Heart left ventricle (tissue), 16 donors: ENCODE data around the gene KCNC1. TPM values are rescaled to one million over a fixed set of nuclear protein-coding genes. Genes with fewer than 3 reads are reported as not detected.
A peak's percentile ranks its signal among the peaks of the same experiment; 100 is the strongest.

Experiments used
- ATAC-seq, 4 donors: fragments of 200-7000 bp; cut with Tn5 transposase; one replicate each; pipeline ENCODE4 v1.9.1; 2020 to 2022; ENCODE audit warnings: moderate library complexity in 4 of 4, mild to moderate bottlenecking in 3 of 4, moderate number of reproducible peaks in 1 of 4
- DNase-seq, 5 donors: peaks; one replicate each; pipeline ENCODE4 v3.0.0-alpha.2; 2020
- H3K27ac ChIP-seq, 12 donors: fragments of 200-600 bp; sonication (generic) in 4 of 12; one replicate each; pipeline versions ENCODE4 v1.5.0 to v1.8.0; 2016 to 2022; ENCODE audit warnings: mild to moderate bottlenecking in 2 of 12
- H3K27me3 ChIP-seq, 9 donors: fragments of 200-600 bp; sonication (generic) in 2 of 9; one replicate each; pipeline versions ENCODE4 v1.5.1 to v1.8.0; 2016 to 2022; ENCODE audit warnings: mild to moderate bottlenecking in 3 of 9
- H3K36me3 ChIP-seq, 9 donors: fragments of 200-600 bp; sonication (generic) in 2 of 9; one replicate each; pipeline versions ENCODE4 v1.5.0 to v1.8.0; 2018 to 2022; ENCODE audit warnings: mild to moderate bottlenecking in 2 of 9
- H3K4me1 ChIP-seq, 12 donors: fragments of 200-600 bp; sonication (generic) in 4 of 12; one replicate each; pipeline versions ENCODE4 v1.5.0 to v1.8.0; 2016 to 2022; ENCODE audit warnings: mild to moderate bottlenecking in 3 of 12
- H3K4me3 ChIP-seq, 12 donors: fragments of 200-600 bp; sonication (generic) in 4 of 12; one replicate each; pipeline versions ENCODE4 v1.5.0 to v1.8.0; 2017 to 2022; ENCODE audit warnings: mild to moderate bottlenecking in 9 of 12, moderate library complexity in 4 of 12
- H3K9me3 ChIP-seq, 12 donors: fragments of 200-600 bp; sonication (generic) in 4 of 12; one replicate each; pipeline versions ENCODE4 v1.5.0 to v1.8.0; 2016 to 2022; ENCODE audit warnings: mild to moderate bottlenecking in 1 of 12
- CTCF ChIP-seq, 12 donors: fragments of 200-600 bp; sonication (generic) in 4 of 12; IDR thresholded peaks; one replicate each; pipeline versions ENCODE4 v1.5.0 to v1.8.0; 2018 to 2022; ENCODE audit warnings: antibody characterized with exemption in 12 of 12, mild to moderate bottlenecking in 5 of 12
- POLR2A ChIP-seq, 2 donors: fragments of 450-650 bp; IDR thresholded peaks; one replicate each; pipeline ENCODE4 v1.6.1; 2017; ENCODE audit warnings: antibody characterized with exemption in 2 of 2, mild to moderate bottlenecking in 2 of 2, moderate library complexity in 2 of 2
- WGBS, 4 donors: extraction: QIAGEN DNeasy Blood & Tissue Kit in 2 of 4; methylation state at CpG; one replicate each; pipeline versions ENCODE4 v1.1.5 to v1.1.7; 2013 to 2018; 5-methylcytosine and 5-hydroxymethylcytosine counted together
- intact Hi-C, 10 donors: fragments of 100-400 bp; cut with DNase I; formaldehyde crosslinking; loops; one replicate each; pipeline versions ENCODE4 v1.11.1 to v1.14.2; 2022
- polyA plus RNA-seq, 2 donors: library from polyadenylated mRNA; stranded (reverse); fragments of 200-250 nt; gene quantifications; one replicate each; pipeline ENCODE4 v1.2.3, GENCODE V29; 2013
- total RNA-seq, 9 donors: library from RNA; depleted of rRNA in 2 of 9; stranded (reverse); fragments of >200 nt in 2 of 9; fragmentation: NEBNext Ultra II Directional in 3 of 9; extraction: Animal tissue kit (Norgen Biotek cat#: 25700) in 3 of 9; gene quantifications; one replicate each; pipeline versions ENCODE4 v1.1.0 to v1.2.4, GENCODE V29; 2016 to 2023
- donor health status: ischemic (EF 13 %, LVEDD 7.1; RV severe dilation, severe dysfunction).
- donor health status: healthy with polysubstance abuse.
- donor health status: DM: no; HTN: yes; CAD: no.
- donor health status: DM: no; HTN: no; CAD: no.
- donor health status: ischemic (EF 25% LVEDD 6.9; RV normal size, moderate dysfunction).
- donor health status: ischemic (EF 25% LVEDD 5.7; RV mildly dilated, moderate dysfunction).
- donor health status: healthy.
- donor health status: DM: yes; HTN: yes; CAD: no.
- donor health status: ischemic (EF 35%, LVEDD 5.7; RV mildly dilated, moderate dysfunction).
- donor health status: nonischemic (EF 11% LVEDD 7.7; RV severe dilation, severe dysfunction).
- donor health status: DM: yes; HTN: yes; CAD: no.
- donor health status: PGD.
- donor health status: ischemic (EF 29% LVEDD 5.4; RV normal size, mild dysfunction).
- donor health status: nonischemic (EF 23%, LVEDD 6.1; RV moderate dilation, normal function).

The KCNC1 gene
- total and polyA plus RNA-seq, 11 donors, result 0.02 to 0.25 (median 0.05) TPM; not detected in 8

DNA sequence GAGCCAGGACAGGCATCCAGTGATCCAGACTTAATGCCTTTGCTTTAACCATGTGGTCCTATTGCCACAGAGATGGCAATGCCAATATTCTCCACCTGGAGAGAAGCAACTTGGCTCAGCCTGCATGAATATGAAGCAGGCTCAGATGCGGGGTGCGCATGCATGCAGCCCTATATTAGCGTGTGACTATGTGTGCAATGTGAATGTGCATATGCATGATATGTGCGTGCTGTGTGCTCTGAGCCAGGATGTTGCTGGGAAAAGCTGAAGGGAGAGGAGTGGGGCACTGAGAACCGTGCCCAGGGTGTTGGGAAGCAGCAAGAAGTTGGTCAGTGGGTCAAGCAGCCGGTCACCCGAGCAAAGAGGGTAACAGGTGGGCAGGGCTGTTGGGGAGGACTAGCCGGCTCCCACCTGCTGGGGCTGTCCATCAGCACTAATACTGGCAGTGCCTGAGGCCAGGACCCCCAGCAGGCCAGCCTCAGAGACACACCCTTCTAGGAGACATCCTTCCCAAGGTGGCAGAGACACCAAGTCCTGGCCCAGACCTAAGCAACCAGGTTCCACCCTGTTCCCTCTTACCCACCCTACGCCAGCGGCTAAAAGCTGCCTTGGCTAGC is 40.0 kb upstream of the KCNC1 start:
- Histone ChIP-seq H3K27me3 (peaks cover 8 to 41% (median 20%) of the 10 kb centered on the region in 9 donors), H3K4me1 (peaks cover 0 to 6% (median 0%) of the 10 kb centered on the region in 12 donors), H3K27ac (no peak overlapping the region), H3K36me3 (no peaks in the 10 kb centered on the region), H3K9me3 (no peaks in the 10 kb centered on the region), H3K4me3 (no peak overlapping the region)
- 83 to 90% (median 89%) methylated on average over 8 to 10 of the region's 10 CpGs for WGBS, 4 donors
- no peak for TF ChIP-seq POLR2A (IDR thresholded peaks at IDR 0.05)
- TF ChIP-seq CTCF (IDR thresholded peaks at IDR 0.05), result no peak
- intact Hi-C loops, result no loop called here
- DNase-seq (no peak), ATAC-seq (no peak)

DNA sequence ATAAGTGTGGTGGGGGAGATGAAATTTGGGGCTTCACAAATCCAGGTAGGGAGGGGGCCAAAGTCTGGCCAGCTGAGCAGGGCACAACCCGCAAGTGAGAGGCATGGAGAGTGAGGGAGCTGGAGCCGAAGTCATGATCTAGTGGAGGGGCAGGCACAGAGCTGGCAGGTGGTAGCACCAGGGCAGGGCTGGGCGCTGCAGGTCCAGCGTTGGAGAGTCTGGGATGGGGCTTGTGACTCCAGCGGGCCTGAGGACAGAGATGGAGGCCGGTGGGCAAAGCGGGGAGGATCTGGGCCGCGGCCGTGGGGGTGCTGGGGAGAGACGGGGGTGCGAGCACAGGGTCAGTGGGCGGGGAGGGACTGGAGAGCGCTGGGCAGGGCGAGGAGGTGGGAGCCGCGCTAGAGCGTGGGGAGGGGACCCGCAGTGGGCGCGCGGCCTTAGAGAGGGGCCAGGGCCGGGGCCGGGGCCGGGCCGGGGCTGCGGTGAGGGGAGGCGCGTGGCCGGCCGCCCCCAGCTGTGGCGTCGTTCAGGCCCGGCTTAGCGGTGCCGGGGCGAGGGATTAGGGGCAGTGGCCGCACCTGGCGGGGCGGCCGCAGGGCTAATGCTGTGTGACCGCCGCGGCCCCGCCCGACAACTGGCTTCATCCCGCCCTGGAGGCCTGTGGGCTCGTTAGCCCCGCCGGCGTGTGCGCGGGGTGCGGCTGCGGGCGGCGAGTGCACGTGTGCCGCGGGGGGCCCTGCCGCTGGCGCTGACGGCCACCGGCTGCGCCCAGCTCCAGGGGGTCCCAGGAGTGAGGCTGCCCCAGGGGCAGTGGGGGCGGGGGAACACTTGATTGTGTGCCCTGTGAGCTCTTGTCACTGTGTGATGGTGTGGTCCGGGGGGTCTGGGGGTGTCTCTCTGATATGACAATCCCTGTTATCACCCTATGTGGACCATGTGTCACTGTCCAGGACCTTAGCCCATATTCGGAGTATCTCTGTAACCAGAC is 38.8 kb upstream of the KCNC1 start:
- Histone ChIP-seq H3K27ac (no peak overlapping the region), H3K4me3 (peak overlapping the region in 1 of 12 donors; percentile 16), H3K27me3 (peaks cover 8 to 41% (median 20%) of the 10 kb centered on the region in 9 donors)

GRCh38 chr11:17696741-17697140 is 37.8 kb upstream of the KCNC1 start:
- peaks cover 8 to 41% (median 20%) of the 10 kb centered on the region in 9 donors for H3K27me3 ChIP-seq
- 74 to 84% (median 78%) methylated on average over 5 of the region's 5 CpGs for WGBS, 4 donors
- H3K9me3 ChIP-seq, result no peaks in the 10 kb centered on the region
- H3K27ac ChIP-seq, result no peak overlapping the region
- H3K36me3 ChIP-seq, result no peaks in the 10 kb centered on the region
- DNase-seq (no peak), ATAC-seq (no peak)
- TF ChIP-seq POLR2A (IDR thresholded peaks at IDR 0.05), result no peak
- TF ChIP-seq CTCF (IDR thresholded peaks at IDR 0.05), result no peak
- H3K4me3 ChIP-seq, result no peak overlapping the region
- intact Hi-C loops, result no loop called here
- peaks cover 0 to 6% (median 0%) of the 10 kb centered on the region in 12 donors for H3K4me1 ChIP-seq

More for the DNA sequence above, 38.8 kb upstream of the KCNC1 start:
- ATAC-seq, result no peak
- H3K4me1 ChIP-seq, result peaks cover 0 to 6% (median 0%) of the 10 kb centered on the region in 12 donors
- H3K36me3 ChIP-seq, result no peaks in the 10 kb centered on the region
- no peak for TF ChIP-seq CTCF (IDR thresholded peaks at IDR 0.05)
- no peak for TF ChIP-seq POLR2A (IDR thresholded peaks at IDR 0.05)
- 10 to 27% (median 14%) methylated on average over 25 to 68 of the region's 68 CpGs for WGBS, 4 donors
- no peak for DNase-seq
- H3K9me3 ChIP-seq, result no peaks in the 10 kb centered on the region
- intact Hi-C loops, result no loop called here
